Measurements from ENCODE around the gene PDCD4.
A peak's percentile ranks its signal among the peaks of the same experiment; 100 is the strongest.

The PDCD4 gene

DNA sequence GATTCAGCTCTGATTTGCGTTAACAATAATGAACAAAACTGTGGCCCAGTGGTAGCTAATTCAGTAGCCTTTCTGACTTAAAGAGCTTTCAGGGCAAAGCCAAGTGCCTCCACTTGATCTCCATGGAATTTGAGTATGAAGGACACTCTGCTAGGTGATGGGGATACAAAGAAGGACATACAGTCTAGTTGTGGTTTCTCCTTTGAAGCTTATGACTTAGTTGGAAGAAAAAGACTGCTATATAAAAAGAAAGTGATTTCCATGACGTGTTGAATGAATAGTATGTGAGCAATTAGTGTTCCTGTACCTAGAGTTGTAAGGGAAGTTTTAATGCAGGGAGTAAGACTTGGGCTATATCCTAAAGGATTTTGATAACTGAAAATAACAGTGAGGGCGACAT is 8.3 kb downstream of the PDCD4 start:
- ChIA-PET POLR2A (interaction anchor here (2.0 kb wide), 1 partner anchor 8 kb away, joined by 7 read pairs; the partner anchor contains the start of gene PDCD4), CTCF (interaction anchor here (1.0 to 2.3 kb wide), 6 partner anchors 14 to 299 kb away, joined by 3 to 6 read pairs (median 4); no protein-coding TSS in a partner anchor)
- Histone ChIP-seq H3K27ac (ENCODE audit: insufficient read depth in 1 of 2, low read depth in 1 of 2, low read length in 2 of 2, poor library complexity in 1 of 2, severe bottlenecking in 2 of 2) (no peak overlapping the region), H3K27me3 (replicated peaks in 2 of 5; ENCODE audit: control insufficient read depth in 4 of 5, insufficient read depth in 5 of 5, low read length in 4 of 5) (no peaks in the 10 kb centered on the region), H3K4me3 (ENCODE audit: control insufficient read depth in 1 of 7, extremely low read depth in 1 of 7, insufficient read depth in 4 of 7, low read depth in 2 of 7, low read length in 6 of 7) (no peak overlapping the region), H3K4me1 (ENCODE audit: control extremely low read depth in 1 of 4, control insufficient read depth in 4 of 4, insufficient read depth in 4 of 4, low read length in 3 of 4) (peaks cover 1 to 11% (median 3%) of the 10 kb centered on the region in 4 experiments), H3K36me3 (ENCODE audit: control insufficient read depth in 4 of 4, insufficient read depth in 4 of 4, low read length in 3 of 4) (peaks cover 16 to 72% (median 23%) of the 10 kb centered on the region in 4 experiments), H3K9me3 (ENCODE audit: control extremely low read depth in 1 of 5, control insufficient read depth in 4 of 5, insufficient read depth in 2 of 5, low read depth in 1 of 5, low read length in 4 of 5) (no peaks in the 10 kb centered on the region)
- WGBS (ENCODE audit: insufficient coverage), result 97% methylated on average over 3 of the region's 3 CpGs
- no peak for DNase-seq

GRCh38 chr10:110881247-110881646 is 9.5 kb downstream of the PDCD4 start:
- H3K4me1 ChIP-seq (ENCODE audit: control extremely low read depth in 1 of 4, control insufficient read depth in 4 of 4, insufficient read depth in 4 of 4, low read length in 3 of 4), result peaks cover 0 to 4% (median 1%) of the 10 kb centered on the region in 4 experiments
- CTCF ChIA-PET, result no interaction called here
- no peak for DNase-seq
- peaks cover 16 to 76% (median 25%) of the 10 kb centered on the region in 4 experiments for H3K36me3 ChIP-seq (ENCODE audit: control insufficient read depth in 4 of 4, insufficient read depth in 4 of 4, low read length in 3 of 4)
- WGBS (ENCODE audit: insufficient coverage), result 95% methylated on average over 8 of the region's 9 CpGs
- no peak overlapping the region for H3K27ac ChIP-seq (ENCODE audit: insufficient read depth in 1 of 2, low read depth in 1 of 2, low read length in 2 of 2, poor library complexity in 1 of 2, severe bottlenecking in 2 of 2)
- H3K9me3 ChIP-seq (ENCODE audit: control extremely low read depth in 1 of 5, control insufficient read depth in 4 of 5, insufficient read depth in 2 of 5, low read depth in 1 of 5, low read length in 4 of 5), result no peaks in the 10 kb centered on the region
- no peak overlapping the region for H3K4me3 ChIP-seq (ENCODE audit: control insufficient read depth in 1 of 7, extremely low read depth in 1 of 7, insufficient read depth in 4 of 7, low read depth in 2 of 7, low read length in 6 of 7)
- H3K27me3 ChIP-seq (replicated peaks in 2 of 5; ENCODE audit: control insufficient read depth in 4 of 5, insufficient read depth in 5 of 5, low read length in 4 of 5), result no peaks in the 10 kb centered on the region
- POLR2A ChIA-PET, result interaction anchor here (2.0 kb wide), 1 partner anchor 10 kb away, joined by 7 read pairs; the partner anchor contains the start of gene PDCD4

DNA sequence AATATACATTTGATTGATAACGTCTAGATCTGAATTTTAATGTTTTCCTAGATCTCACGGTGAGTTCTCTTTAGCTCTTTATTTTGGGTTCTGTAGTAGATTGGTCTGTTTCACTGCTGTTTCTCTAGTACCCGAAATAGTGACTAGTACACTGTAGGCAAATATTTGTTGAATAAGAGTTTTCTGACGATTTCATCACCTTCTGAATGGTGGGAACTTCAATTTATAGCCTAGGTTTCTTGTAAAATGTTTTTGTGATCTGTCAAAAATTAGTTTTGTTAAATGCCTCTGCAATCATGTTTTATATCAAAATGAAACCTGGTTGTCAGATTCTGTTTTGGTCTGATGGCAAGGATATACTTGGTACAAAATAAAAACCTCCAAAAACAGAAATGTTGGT is 10.2 kb downstream of the PDCD4 start:
- H3K36me3 ChIP-seq (ENCODE audit: control insufficient read depth in 4 of 4, insufficient read depth in 4 of 4, low read length in 3 of 4), result peaks cover 16 to 81% (median 28%) of the 10 kb centered on the region in 4 experiments
- 93% methylated on average over 2 of the region's 4 CpGs for WGBS (ENCODE audit: insufficient coverage)
- H3K4me1 ChIP-seq (ENCODE audit: control extremely low read depth in 1 of 4, control insufficient read depth in 4 of 4, insufficient read depth in 4 of 4, low read length in 3 of 4), result peaks cover 0 to 4% (median 1%) of the 10 kb centered on the region in 4 experiments
- no peak for DNase-seq
- no peaks in the 10 kb centered on the region for H3K9me3 ChIP-seq (ENCODE audit: control extremely low read depth in 1 of 5, control insufficient read depth in 4 of 5, insufficient read depth in 2 of 5, low read depth in 1 of 5, low read length in 4 of 5)
- H3K4me3 ChIP-seq (ENCODE audit: control insufficient read depth in 1 of 7, extremely low read depth in 1 of 7, insufficient read depth in 4 of 7, low read depth in 2 of 7, low read length in 6 of 7), result no peak overlapping the region
- no peaks in the 10 kb centered on the region for H3K27me3 ChIP-seq (replicated peaks in 2 of 5; ENCODE audit: control insufficient read depth in 4 of 5, insufficient read depth in 5 of 5, low read length in 4 of 5)
- peak overlapping the region in 1 of 2 experiments; percentile 37 for H3K27ac ChIP-seq (ENCODE audit: insufficient read depth in 1 of 2, low read depth in 1 of 2, low read length in 2 of 2, poor library complexity in 1 of 2, severe bottlenecking in 2 of 2)
- CTCF ChIA-PET, result interaction anchor here (1.4 to 1.5 kb wide), 3 partner anchors 9 to 15 kb away, joined by 4 to 11 read pairs (median 5); no protein-coding TSS in a partner anchor
- POLR2A ChIA-PET, result interaction anchor here (2.0 kb wide), 1 partner anchor 10 kb away, joined by 7 read pairs; the partner anchor contains the start of gene PDCD4

DNA sequence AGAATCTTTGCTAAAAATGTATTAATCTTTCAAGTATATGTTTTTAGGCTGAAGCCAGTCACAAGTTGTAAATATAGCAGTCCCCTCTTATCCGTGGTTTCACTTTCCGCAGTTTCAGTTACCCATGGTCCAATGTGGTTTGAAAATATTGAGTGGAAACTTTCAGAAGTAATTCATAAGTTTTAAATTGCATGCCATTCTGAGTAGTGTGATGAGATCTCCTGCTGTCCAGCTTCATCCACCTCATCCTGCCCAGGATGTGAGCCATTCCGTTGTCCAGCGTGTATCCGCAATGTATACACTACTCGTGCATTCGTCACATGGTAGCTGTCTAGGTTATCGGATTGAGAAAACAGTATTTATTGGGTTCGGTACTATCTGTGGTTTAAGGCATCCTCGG is 12.2 kb downstream of the PDCD4 start:
- Histone ChIP-seq H3K27me3 (replicated peaks in 2 of 5; ENCODE audit: control insufficient read depth in 4 of 5, insufficient read depth in 5 of 5, low read length in 4 of 5) (no peaks in the 10 kb centered on the region), H3K9me3 (ENCODE audit: control extremely low read depth in 1 of 5, control insufficient read depth in 4 of 5, insufficient read depth in 2 of 5, low read depth in 1 of 5, low read length in 4 of 5) (no peaks in the 10 kb centered on the region), H3K4me3 (ENCODE audit: control insufficient read depth in 1 of 7, extremely low read depth in 1 of 7, insufficient read depth in 4 of 7, low read depth in 2 of 7, low read length in 6 of 7) (no peak overlapping the region), H3K27ac (ENCODE audit: insufficient read depth in 1 of 2, low read depth in 1 of 2, low read length in 2 of 2, poor library complexity in 1 of 2, severe bottlenecking in 2 of 2) (peak overlapping the region in 1 of 2 experiments; percentile 13), H3K4me1 (ENCODE audit: control extremely low read depth in 1 of 4, control insufficient read depth in 4 of 4, insufficient read depth in 4 of 4, low read length in 3 of 4) (peaks cover 0 to 4% (median 1%) of the 10 kb centered on the region in 4 experiments), H3K36me3 (ENCODE audit: control insufficient read depth in 4 of 4, insufficient read depth in 4 of 4, low read length in 3 of 4) (peaks cover 13 to 81% (median 31%) of the 10 kb centered on the region in 4 experiments)
- no peak for DNase-seq
- CTCF ChIA-PET, result interaction anchor here (1.2 to 1.4 kb wide), 3 partner anchors 10 to 138 kb away, joined by 3 to 5 read pairs (median 4); no protein-coding TSS in a partner anchor
- 92% methylated on average over 6 of the region's 10 CpGs for WGBS (ENCODE audit: insufficient coverage)
- POLR2A ChIA-PET, result no interaction called here

GRCh38 chr10:110885932-110886674 is 14.4 kb downstream of the PDCD4 start:
- ChIA-PET POLR2A (no interaction called here), CTCF (interaction anchor here (1.3 to 1.6 kb wide), 4 partner anchors 10 to 141 kb away, joined by 3 to 7 read pairs (median 4); no protein-coding TSS in a partner anchor)
- WGBS (ENCODE audit: insufficient coverage), result 67% methylated on average over 3 of the region's 5 CpGs
- Histone ChIP-seq H3K4me3 (ENCODE audit: control insufficient read depth in 1 of 7, extremely low read depth in 1 of 7, insufficient read depth in 4 of 7, low read depth in 2 of 7, low read length in 6 of 7) (no peak overlapping the region), H3K27ac (ENCODE audit: insufficient read depth in 1 of 2, low read depth in 1 of 2, low read length in 2 of 2, poor library complexity in 1 of 2, severe bottlenecking in 2 of 2) (no peak overlapping the region), H3K27me3 (replicated peaks in 2 of 5; ENCODE audit: control insufficient read depth in 4 of 5, insufficient read depth in 5 of 5, low read length in 4 of 5) (no peaks in the 10 kb centered on the region), H3K4me1 (ENCODE audit: control extremely low read depth in 1 of 4, control insufficient read depth in 4 of 4, insufficient read depth in 4 of 4, low read length in 3 of 4) (peaks cover 0 to 4% (median 1%) of the 10 kb centered on the region in 4 experiments), H3K36me3 (ENCODE audit: control insufficient read depth in 4 of 4, insufficient read depth in 4 of 4, low read length in 3 of 4) (peaks cover 19 to 83% (median 35%) of the 10 kb centered on the region in 4 experiments), H3K9me3 (ENCODE audit: control extremely low read depth in 1 of 5, control insufficient read depth in 4 of 5, insufficient read depth in 2 of 5, low read depth in 1 of 5, low read length in 4 of 5) (no peaks in the 10 kb centered on the region)
- no peak for DNase-seq

- DNase-seq, result no peak
- Histone ChIP-seq H3K4me3 (ENCODE audit: control insufficient read depth in 1 of 7, extremely low read depth in 1 of 7, insufficient read depth in 4 of 7, low read depth in 2 of 7, low read length in 6 of 7) (no peak overlapping the region), H3K27ac (ENCODE audit: insufficient read depth in 1 of 2, low read depth in 1 of 2, low read length in 2 of 2, poor library complexity in 1 of 2, severe bottlenecking in 2 of 2) (no peak overlapping the region), H3K27me3 (replicated peaks in 2 of 5; ENCODE audit: control insufficient read depth in 4 of 5, insufficient read depth in 5 of 5, low read length in 4 of 5) (no peaks in the 10 kb centered on the region), H3K9me3 (ENCODE audit: control extremely low read depth in 1 of 5, control insufficient read depth in 4 of 5, insufficient read depth in 2 of 5, low read depth in 1 of 5, low read length in 4 of 5) (no peaks in the 10 kb centered on the region), H3K4me1 (ENCODE audit: control extremely low read depth in 1 of 4, control insufficient read depth in 4 of 4, insufficient read depth in 4 of 4, low read length in 3 of 4) (peaks cover 0 to 4% (median 1%) of the 10 kb centered on the region in 4 experiments), H3K36me3 (ENCODE audit: control insufficient read depth in 4 of 4, insufficient read depth in 4 of 4, low read length in 3 of 4) (peaks cover 19 to 82% (median 33%) of the 10 kb centered on the region in 4 experiments)
- CTCF ChIA-PET, result interaction anchor here (0.6 to 1.6 kb wide), 6 partner anchors 9 to 142 kb away, joined by 3 to 7 read pairs (median 4); no protein-coding TSS in a partner anchor
- no CpG with 5 or more reads among the region's 1 CpG for WGBS (ENCODE audit: insufficient coverage)
- POLR2A ChIA-PET, result interaction anchor here (1.2 kb wide), 1 partner anchor 15 kb away, joined by 3 read pairs; no protein-coding TSS in a partner anchor
Observed at GRCh38 chr10:110887560-110887959, 15.8 kb downstream of the PDCD4 start.
